ENCODE results near the gene SPC25.
"Not testable (repeated sequence)": the region's sequence is repeated elsewhere in the genome, so short reads cannot be mapped to it uniquely, and the experiment has no call there.

Gene SPC25

GRCh38 chr2:168890006-168890782 is at the start of gene SPC25:
TSS of gene SPC25 (minus strand) at chr2:168890430. CDS start at chr2:168889519, 911 bp downstream.
- peak; percentile 70 to 72 for DNase-seq (ENCODE audit: low read depth in 2 of 2)

GRCh38 chr2:168939918-168940317 is 49.7 kb upstream of the SPC25 start:
- no peak for DNase-seq (ENCODE audit: low read depth in 2 of 2)

- DNase-seq (ENCODE audit: low read depth in 2 of 2), result no peak
These were observed 48.8 kb upstream of the SPC25 start for GRCh38 chr2:168939061-168939460.

GRCh38 chr2:168935810-168936581 is 45.8 kb upstream of the SPC25 start:
- DNase-seq (ENCODE audit: low read depth in 2 of 2), result no peak

- DNase-seq (ENCODE audit: low read depth in 2 of 2), result no peak
These were observed 44.6 kb upstream of the SPC25 start for GRCh38 chr2:168934826-168935225.

- DNase-seq (ENCODE audit: low read depth in 2 of 2), result not testable (repeated sequence)
These were observed 41.9 kb upstream of the SPC25 start for GRCh38 chr2:168932174-168932573.

- DNase-seq (ENCODE audit: low read depth in 2 of 2), result no peak
These were observed 40.0 kb upstream of the SPC25 start for GRCh38 chr2:168930242-168930641.

- DNase-seq (ENCODE audit: low read depth in 2 of 2), result no peak
These were observed 38.8 kb upstream of the SPC25 start for GRCh38 chr2:168929031-168929430.

GRCh38 chr2:168928113-168928831 is 38.0 kb upstream of the SPC25 start:
- no peak for DNase-seq (ENCODE audit: low read depth in 2 of 2)

GRCh38 chr2:168926621-168927386 is 36.6 kb upstream of the SPC25 start:
- no peak for DNase-seq (ENCODE audit: low read depth in 2 of 2)

- no peak for DNase-seq (ENCODE audit: low read depth in 2 of 2)
These were observed 30.4 kb upstream of the SPC25 start for GRCh38 chr2:168920504-168921157.

GRCh38 chr2:168916331-168916675 is 26.1 kb upstream of the SPC25 start:
- no peak for DNase-seq (ENCODE audit: low read depth in 2 of 2)

GRCh38 chr2:168915441-168916330 is 25.5 kb upstream of the SPC25 start:
- DNase-seq (ENCODE audit: low read depth in 2 of 2), result no peak

GRCh38 chr2:168913495-168913894 is 23.3 kb upstream of the SPC25 start:
- DNase-seq (ENCODE audit: low read depth in 2 of 2), result no peak

GRCh38 chr2:168912901-168913369 is 22.7 kb upstream of the SPC25 start:
- DNase-seq (ENCODE audit: low read depth in 2 of 2), result no peak

- DNase-seq (ENCODE audit: low read depth in 2 of 2), result no peak
These were observed 22.2 kb upstream of the SPC25 start for GRCh38 chr2:168912466-168912865.

GRCh38 chr2:168910330-168910729 is 20.1 kb upstream of the SPC25 start:
- DNase-seq (ENCODE audit: low read depth in 2 of 2), result no peak

GRCh38 chr2:168907940-168908662 is 17.9 kb upstream of the SPC25 start:
- no peak for DNase-seq (ENCODE audit: low read depth in 2 of 2)

GRCh38 chr2:168904358-168904757 is 14.1 kb upstream of the SPC25 start:
- no peak for DNase-seq (ENCODE audit: low read depth in 2 of 2)
